Limb (tissue), 2 donors: Measurements from ENCODE around the gene CXorf51B.
"Not testable (repeated sequence)": the region's sequence is repeated elsewhere in the genome, so short reads cannot be mapped to it uniquely, and the experiment has no call there.

Experiments
- DNase-seq, 2 donors: peaks; one replicate each; pipeline ENCODE4 v3.0.0-alpha.2; 2016; ENCODE audit errors: extremely low spot score in 2 of 2

Gene CXorf51B

DNA sequence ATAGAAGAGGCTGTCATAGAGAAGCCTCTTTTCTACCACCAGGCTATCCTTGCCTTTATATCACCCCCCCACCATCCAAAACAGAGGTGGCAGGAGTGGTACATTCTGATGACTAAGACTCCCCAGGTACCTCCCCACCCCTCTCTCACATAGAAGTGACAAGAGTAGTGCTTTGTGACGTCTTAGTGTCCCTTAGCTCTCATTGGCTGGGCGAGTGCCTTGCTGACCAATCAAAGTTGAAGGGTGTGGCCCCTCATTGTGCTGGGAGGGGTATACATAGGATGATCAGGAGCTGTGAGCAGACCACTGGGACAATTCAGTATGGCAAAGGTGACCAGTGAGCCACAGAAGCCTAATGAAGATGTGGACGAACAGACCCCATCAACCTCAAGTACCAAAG, at the start of gene CXorf51B:
Gene CXorf51B, plus strand, starts transcription at position 301 of the 400 bp plus-strand sequence. Its CDS starts 21 bp downstream, at position 322.
- DNase-seq = not testable (repeated sequence)

DNA sequence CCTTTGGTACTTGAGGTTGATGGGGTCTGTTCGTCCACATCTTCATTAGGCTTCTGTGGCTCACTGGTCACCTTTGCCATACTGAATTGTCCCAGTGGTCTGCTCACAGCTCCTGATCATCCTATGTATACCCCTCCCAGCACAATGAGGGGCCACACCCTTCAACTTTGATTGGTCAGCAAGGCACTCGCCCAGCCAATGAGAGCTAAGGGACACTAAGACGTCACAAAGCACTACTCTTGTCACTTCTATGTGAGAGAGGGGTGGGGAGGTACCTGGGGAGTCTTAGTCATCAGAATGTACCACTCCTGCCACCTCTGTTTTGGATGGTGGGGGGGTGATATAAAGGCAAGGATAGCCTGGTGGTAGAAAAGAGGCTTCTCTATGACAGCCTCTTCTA, 5.1 kb downstream of the CXorf51B start, which contains the start of gene CXorf51A:
Gene CXorf51A, minus strand, starts transcription at position 101 of the 400 bp plus-strand sequence. Its CDS starts 21 bp downstream, at position 80.
- DNase-seq = not testable (repeated sequence)

DNA sequence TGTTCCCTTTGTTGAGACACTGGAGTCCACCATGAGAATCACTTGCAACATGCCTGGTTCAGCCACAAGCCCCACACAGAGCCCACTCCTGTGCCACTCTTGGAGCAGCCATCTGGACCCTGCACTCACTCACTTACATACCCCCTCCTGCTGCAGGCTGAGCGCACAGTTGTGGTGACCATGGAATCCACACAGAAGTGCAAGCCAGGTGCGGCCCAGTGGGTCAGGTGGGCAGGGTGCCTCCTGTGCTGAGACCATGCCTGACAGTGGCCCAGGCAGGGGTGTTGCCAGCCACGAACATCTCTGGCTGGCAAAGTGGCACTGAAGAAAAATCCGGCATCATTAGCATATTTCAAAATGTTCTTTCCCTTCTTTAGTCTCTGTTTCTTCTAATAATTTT, 22.4 kb downstream of the CXorf51B start:
- no peak for DNase-seq

DNA sequence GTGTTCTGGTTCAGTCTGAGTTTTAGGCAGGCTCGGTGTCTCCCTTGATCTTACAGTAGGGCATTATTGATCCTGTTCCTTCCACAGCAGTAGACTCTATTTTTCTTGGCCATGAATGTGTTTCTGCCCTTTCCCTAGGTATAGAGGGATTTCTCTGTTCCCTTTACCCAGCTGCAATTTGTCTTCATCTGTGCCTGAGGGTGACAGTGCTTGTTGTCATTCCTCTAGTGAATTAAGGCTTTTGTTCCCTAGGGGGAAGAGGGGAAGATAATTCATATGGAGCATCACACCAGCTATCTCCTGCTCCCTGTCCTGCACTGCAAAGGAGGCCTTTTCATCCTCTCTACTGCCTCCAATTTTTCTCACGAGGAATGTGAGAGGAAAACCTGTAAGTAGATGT, 44.7 kb downstream of the CXorf51B start:
- DNase-seq = no peak
